K562 (cell line): ENCODE results near the gene RNU2-63P. TPM values are rescaled to one million over a fixed set of nuclear protein-coding genes. Genes with fewer than 3 reads are reported as not detected.
"Not testable (repeated sequence)": the region's sequence is repeated elsewhere in the genome, so short reads cannot be mapped to it uniquely, and the experiment has no call there.

ENCODE experiments used
- ATAC-seq: fragments of 200-7000 bp; cut with Tn5 transposase; 3 replicates; pipeline ENCODE4 v1.9.1; 2020; ENCODE audit warnings: moderate library complexity
- BruUV-seq: library from RNA; stranded (reverse); fragments of 400-500 nt; replicated peaks from 2 replicates; lab custom pipeline; 2021; lab: Mats Ljungman, UMichigan
- CTCF ChIA-PET: fragments of 300-600 bp; formaldehyde crosslinking; extraction: SDS; loops from one replicate; lab custom pipeline; 2021; ENCODE audit warnings: low intra/inter-chr PET ratio; lab: Yijun Ruan, JAX
- POLR2A ChIA-PET: fragments of 300-600, 350-650 bp; sonication (Branson Sonifier 250); formaldehyde crosslinking; extraction: SDS; loops from one replicate; lab custom pipeline; 2021; ENCODE audit warnings: antibody characterized with exemption, inconsistent platforms; lab: Yijun Ruan, JAX
- DNase-seq, 4 experiments: peaks; one replicate each; pipeline versions ENCODE4 v3.0.0 to v3.0.0-alpha.2; 2011 to 2018; ENCODE audit warnings: low spot score in 3 of 4, mixed read lengths in 3 of 4; ENCODE audit errors: extremely low read depth in 1 of 4
- FAIRE-seq: peaks from 2 replicates; lab custom pipeline; 2011; peaks lifted over from hg19 to GRCh38; lab: Jason Lieb, UNC
- H2AFZ ChIP-seq: 2 replicates; pipeline ENCODE4 v1.6.0; 2011; ENCODE audit warnings: low read depth, low read length, control low read depth, inconsistent platforms
- H3K27ac ChIP-seq: fragments of 200-600 bp; 3 replicates; pipeline ENCODE4 v1.8.0; 2011; ENCODE audit warnings: low read depth, mild to moderate bottlenecking, control low read depth, inconsistent platforms, low read length, moderate library complexity, mixed read lengths; ENCODE audit errors: extremely low read depth
- H3K27me3 ChIP-seq, 2 experiments: fragments of 300-600 bp in 1 of 2; 2 replicates in 1 of 2; 3 replicates in 1 of 2; pipeline versions ENCODE4 v1.6.0 to v1.8.0; 2011; ENCODE audit warnings: inconsistent platforms in 2 of 2, low read length in 2 of 2, mild to moderate bottlenecking in 1 of 2, mixed read lengths in 1 of 2, moderate library complexity in 1 of 2; ENCODE audit not compliant: control insufficient read depth in 2 of 2, insufficient read depth in 2 of 2
- H3K36me3 ChIP-seq: fragments of 300-600 bp; 3 replicates; pipeline ENCODE4 v1.8.0; 2011; ENCODE audit warnings: mild to moderate bottlenecking, low read length, inconsistent platforms; ENCODE audit not compliant: control insufficient read depth, insufficient read depth
- H3K4me1 ChIP-seq, 2 experiments: fragments of 200-600 bp in 1 of 2; replicated peaks in 1 of 2; 2 replicates in 1 of 2; 3 replicates in 1 of 2; pipeline versions ENCODE4 v1.5.1 to v1.8.0; 2011; ENCODE audit warnings: inconsistent platforms in 2 of 2, low read length in 2 of 2, mild to moderate bottlenecking in 1 of 2, mixed read lengths in 1 of 2, moderate library complexity in 1 of 2; ENCODE audit not compliant: control insufficient read depth in 2 of 2, insufficient read depth in 2 of 2
- H3K4me2 ChIP-seq: 2 replicates; pipeline ENCODE4 v1.6.1; 2011; ENCODE audit warnings: low read length, control low read depth, inconsistent platforms, mixed read lengths; ENCODE audit not compliant: insufficient read depth
- H3K4me3 ChIP-seq: fragments of 200-600 bp; sonication (generic), shearing (Covaris generic); 2 replicates; pipeline ENCODE4 v1.5.1; 2016; ENCODE audit warnings: control low read depth, inconsistent platforms
- H3K79me2 ChIP-seq: fragments of 200-600 bp; 3 replicates; pipeline ENCODE4 v1.8.0; 2011; ENCODE audit warnings: low read length, inconsistent platforms; ENCODE audit not compliant: control insufficient read depth, insufficient read depth
- H3K9ac ChIP-seq, 2 experiments: 2 replicates each; pipeline versions ENCODE4 v1.6.0 to v1.6.1; 2011; ENCODE audit warnings: low read depth in 2 of 2, low read length in 2 of 2, control low read depth in 1 of 2, inconsistent platforms in 1 of 2, mild to moderate bottlenecking in 1 of 2, mixed read lengths in 1 of 2; ENCODE audit not compliant: insufficient read depth in 1 of 2
- H3K9me1 ChIP-seq: one replicate; pipeline ENCODE4 v1.6.0; 2011; ENCODE audit warnings: inconsistent platforms, mild to moderate bottlenecking, low read length, moderate library complexity; ENCODE audit not compliant: control insufficient read depth, insufficient read depth
- H3K9me3 ChIP-seq: replicated peaks from 2 replicates; pipeline ENCODE4 v1.5.1; 2011; ENCODE audit warnings: low read depth, low read length, inconsistent platforms; ENCODE audit not compliant: control insufficient read depth, insufficient read depth
- H4K20me1 ChIP-seq: replicated peaks from 2 replicates; pipeline ENCODE4 v1.6.1; 2011; ENCODE audit warnings: low read length, inconsistent platforms, mixed read lengths; ENCODE audit not compliant: control insufficient read depth, insufficient read depth
- ATF4 ChIP-seq: fragments of 450-650 bp; formaldehyde crosslinking; IDR thresholded peaks from 2 replicates; pipeline ENCODE4 v1.4.0; 2022; ENCODE audit warnings: mild to moderate bottlenecking, moderate library complexity
- ATF7 ChIP-seq: fragments of 450-650 bp; IDR thresholded peaks from 2 replicates; pipeline ENCODE4 v1.7.1; 2014; ENCODE audit warnings: mild to moderate bottlenecking, moderate library complexity
- BACH1 ChIP-seq: fragments of 200-800 bp; sonication (Bioruptor generic); IDR thresholded peaks from 2 replicates; pipeline ENCODE4 v1.6.1; 2016; ENCODE audit warnings: missing genetic modification characterization, missing compliant biosample characterization
- CBFA2T3 ChIP-seq: fragments of 450-650 bp; IDR thresholded peaks from 2 replicates; pipeline ENCODE4 v1.6.1; 2017
- HNRNPK ChIP-seq: fragments of 200-400 bp; formaldehyde crosslinking; IDR thresholded peaks from one replicate; pipeline ENCODE4 v1.6.1; 2018; ENCODE audit warnings: mild to moderate bottlenecking, low read depth, low read length; ENCODE audit not compliant: poor library complexity, severe bottlenecking
- HOXB6 ChIP-seq: fragments of 250-450 bp; sonication (Bioruptor Pico); IDR thresholded peaks from 2 replicates; pipeline ENCODE4 v1.5.1; 2022; ENCODE audit warnings: mild to moderate bottlenecking, borderline replicate concordance
- KDM1A ChIP-seq, 2 experiments: fragments of 450-650 bp; IDR thresholded peaks; 2 replicates each; pipeline ENCODE4 v1.6.1; 2016; ENCODE audit warnings: mild to moderate bottlenecking in 2 of 2
- LCOR ChIP-seq: sonication (generic); formaldehyde crosslinking; IDR thresholded peaks from 2 replicates; pipeline ENCODE4 v1.8.0; 2022; ENCODE audit warnings: mild to moderate bottlenecking, missing genetic modification reagents
- MECOM ChIP-seq: fragments of 250-450 bp; sonication (Bioruptor Pico); IDR thresholded peaks from 2 replicates; pipeline ENCODE4 v1.8.0; 2022; ENCODE audit warnings: inconsistent platforms
- THAP7 ChIP-seq: fragments of 250-450 bp; sonication (Bioruptor Pico); IDR thresholded peaks from 2 replicates; pipeline ENCODE4 v1.5.0; 2021
- ZNF140 ChIP-seq: fragments of 250-450 bp; sonication (Bioruptor Pico); IDR thresholded peaks from 2 replicates; pipeline ENCODE4 v1.8.0; 2021; ENCODE audit warnings: moderate library complexity, mild to moderate bottlenecking, inconsistent platforms
- ZNF175 ChIP-seq: fragments of 200-800 bp; sonication (Bioruptor generic); IDR thresholded peaks from 2 replicates; pipeline ENCODE4 v1.6.1; 2016; ENCODE audit warnings: low read depth, mild to moderate bottlenecking, missing genetic modification characterization, missing compliant biosample characterization
- WGBS: fragments of 100-300 bp; shearing (Covaris generic); methylation state at CpG from one replicate; pipeline ENCODE4 v1.1.6; 2016; ENCODE audit warnings: low coverage, mixed read lengths; ENCODE audit not compliant: insufficient coverage; ENCODE audit errors: missing lambda C conversion rate; 5-methylcytosine and 5-hydroxymethylcytosine counted together
- in situ Hi-C: fragments of 300-500 bp; cut with MboI; formaldehyde crosslinking; loops from 4 replicates; pipeline ENCODE4 v1.15.0; 2018; ENCODE audit warnings: inconsistent platforms, mixed read lengths
- intact Hi-C: fragments of 100-400 bp; cut with micrococcal nuclease; formaldehyde crosslinking; loops from 2 replicates; pipeline ENCODE4 v1.14.2; 2022
- polyA plus RNA-seq, 8 experiments: library from polyadenylated mRNA; depleted of rRNA in 4 of 8; stranded (reverse) in 5 of 8; unstranded in 3 of 8; fragments of >200 nt; fragmentation: Nextera tagmentation in 2 of 8; fragmentation: Illumina TruSeq in 1 of 8; extraction: Ambion mirVana in 2 of 8; extraction: Trizol in 1 of 8; gene quantifications; 2 replicates each; pipeline versions ENCODE4 v1.2.1 to v1.2.3, GENCODE V29; 2011 to 2014; ENCODE audit warnings: inconsistent platforms in 1 of 8, missing spikeins in 1 of 8
- total RNA-seq, 7 experiments: library from RNA; depleted of rRNA in 6 of 7; stranded (reverse); fragments of >200 nt in 6 of 7; fragmentation: Illumina TruSeq in 2 of 7; extraction: Trizol in 2 of 7; gene quantifications; 2 replicates each; pipeline versions ENCODE4 v1.2.1 to v1.2.3, GENCODE V29; 2011 to 2021; ENCODE audit warnings: low replicate concordance in 1 of 7

Gene RNU2-63P
- total and polyA plus RNA-seq, 9 of the 15 experiments (the other 6 are each of a cell fraction or from before 2014, with no cell fraction given) = 5.8 to 253 (median 169) TPM; not detected in 4

GRCh38 chr2:88048541-88048940 lies 32.2 kb upstream of the RNU2-63P start:
- no TSS peak for BruUV-seq
- H3K4me3 ChIP-seq = no peak overlapping the region
- no peak for FAIRE-seq

GRCh38 chr2:88045561-88045960 lies 29.2 kb upstream of the RNU2-63P start:
- H4K20me1 ChIP-seq, CTCF ChIA-PET, H3K9ac ChIP-seq, FAIRE-seq, H3K27ac ChIP-seq, ATAC-seq, intact Hi-C loops, in situ Hi-C loops, H3K27me3 ChIP-seq, H3K36me3 ChIP-seq, BruUV-seq, H3K9me3 ChIP-seq, H3K4me1 ChIP-seq, H3K4me3 ChIP-seq, H3K4me2 ChIP-seq, H3K9me1 ChIP-seq, H2AFZ ChIP-seq, DNase-seq, H3K79me2 ChIP-seq: not testable (repeated sequence)
- POLR2A ChIA-PET = interaction anchor here (0.6 to 1.4 kb wide), 2 partner anchors 9 to 32 kb away, joined by 3 read pairs; no protein-coding TSS in a partner anchor
- WGBS = 67% methylated on average over 6 of the region's 6 CpGs

More at GRCh38 chr2:88048541-88048940, 32.2 kb upstream of the RNU2-63P start:
- POLR2A ChIA-PET = interaction anchor here (1.2 to 1.4 kb wide), 2 partner anchors 17 to 33 kb away, joined by 3 read pairs; partner anchors contain the start of gene RNU2-63P
- no peak overlapping the region for H3K4me2 ChIP-seq
- in situ Hi-C loops (no loop called here), intact Hi-C loops (no loop called here)
- H3K27ac ChIP-seq = no peak overlapping the region
- 45% methylated on average over 3 of the region's 3 CpGs for WGBS
- H3K4me1 ChIP-seq = peaks cover 0 to 6% of the 10 kb centered on the region in 2 experiments; a peak in 1 of 5 replicates
- ATAC-seq (no peak), DNase-seq (peak in 1 of 4 experiments; percentile 11)
- no peak overlapping the region for H3K9ac ChIP-seq
- H3K27me3 ChIP-seq = no peaks in the 10 kb centered on the region
- no peak overlapping the region for H2AFZ ChIP-seq
- no peaks in the 10 kb centered on the region for H4K20me1 ChIP-seq
- peaks cover 7% of the 10 kb centered on the region for H3K79me2 ChIP-seq
- no peak for TF ChIP-seq ATF7
- TF ChIP-seq KDM1A (IDR thresholded peaks at IDR 0.05) = 0 out of 4 replicates have a peak, but pooled peaks have one; percentile 9 to 11
- TF ChIP-seq ATF4 (CRISPR knock-in tag) = no peak
- no peak for TF ChIP-seq BACH1
- TF ChIP-seq MECOM (CRISPR knock-in tag) = no peak
- TF ChIP-seq LCOR (CRISPR knock-in tag) = no peak
- TF ChIP-seq ZNF175 (CRISPR knock-in tag) = no peak
- TF ChIP-seq THAP7 (CRISPR knock-in tag) = no peak
- no peak for TF ChIP-seq HNRNPK
- TF ChIP-seq CBFA2T3 = peak; percentile 12; the same call in 1 of the 2 replicates
- TF ChIP-seq HOXB6 (CRISPR knock-in tag) = no peak
- no peak for TF ChIP-seq ZNF140
- H3K36me3 ChIP-seq = no peaks in the 10 kb centered on the region
- H3K9me1 ChIP-seq = no peaks in the 10 kb centered on the region
- H3K9me3 ChIP-seq = no peaks in the 10 kb centered on the region
- CTCF ChIA-PET = no interaction called here
